HG03066 (cell line): ENCODE measurements around the gene LONP2.

Experiments used
- ATAC-seq: cut with Tn5 transposase; IDR thresholded peaks from one replicate; pipeline ENCODE4 v1.9.1; 2021; ENCODE audit warnings: low read depth; ENCODE audit not compliant: unreplicated experiment

Gene LONP2, protein sequence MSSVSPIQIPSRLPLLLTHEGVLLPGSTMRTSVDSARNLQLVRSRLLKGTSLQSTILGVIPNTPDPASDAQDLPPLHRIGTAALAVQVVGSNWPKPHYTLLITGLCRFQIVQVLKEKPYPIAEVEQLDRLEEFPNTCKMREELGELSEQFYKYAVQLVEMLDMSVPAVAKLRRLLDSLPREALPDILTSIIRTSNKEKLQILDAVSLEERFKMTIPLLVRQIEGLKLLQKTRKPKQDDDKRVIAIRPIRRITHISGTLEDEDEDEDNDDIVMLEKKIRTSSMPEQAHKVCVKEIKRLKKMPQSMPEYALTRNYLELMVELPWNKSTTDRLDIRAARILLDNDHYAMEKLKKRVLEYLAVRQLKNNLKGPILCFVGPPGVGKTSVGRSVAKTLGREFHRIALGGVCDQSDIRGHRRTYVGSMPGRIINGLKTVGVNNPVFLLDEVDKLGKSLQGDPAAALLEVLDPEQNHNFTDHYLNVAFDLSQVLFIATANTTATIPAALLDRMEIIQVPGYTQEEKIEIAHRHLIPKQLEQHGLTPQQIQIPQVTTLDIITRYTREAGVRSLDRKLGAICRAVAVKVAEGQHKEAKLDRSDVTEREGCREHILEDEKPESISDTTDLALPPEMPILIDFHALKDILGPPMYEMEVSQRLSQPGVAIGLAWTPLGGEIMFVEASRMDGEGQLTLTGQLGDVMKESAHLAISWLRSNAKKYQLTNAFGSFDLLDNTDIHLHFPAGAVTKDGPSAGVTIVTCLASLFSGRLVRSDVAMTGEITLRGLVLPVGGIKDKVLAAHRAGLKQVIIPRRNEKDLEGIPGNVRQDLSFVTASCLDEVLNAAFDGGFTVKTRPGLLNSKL

GRCh38 chr16:48244080-48244862, at the start of gene LONP2:
Gene LONP2 (plus strand): TSS chr16:48244300. CDS start chr16:48244389, 89 bp downstream.
- peak; percentile 97 for ATAC-seq

- ATAC-seq = no peak
These were observed 49.1 kb upstream of the LONP2 start for GRCh38 chr16:48194828-48195556.

DNA sequence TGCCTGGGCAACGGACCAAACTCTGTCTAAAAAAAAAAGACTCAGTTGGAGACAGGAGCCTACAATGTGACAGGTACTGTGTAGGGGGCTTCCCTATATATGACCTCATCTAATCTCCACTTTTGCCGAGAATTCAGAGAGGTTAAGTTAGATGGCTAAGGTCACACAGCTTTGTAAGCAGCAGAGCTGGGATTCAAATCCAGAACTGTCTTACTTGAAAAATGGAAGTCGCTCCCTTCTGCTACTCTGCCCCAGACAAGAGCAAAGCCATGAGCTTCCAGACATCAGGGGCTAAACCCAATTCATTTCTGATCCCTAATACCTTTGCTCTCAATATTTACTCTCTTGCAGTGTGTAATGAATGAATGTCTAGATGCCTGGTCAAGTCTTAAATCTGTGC, 46.8 kb upstream of the LONP2 start:
- no peak for ATAC-seq

- no peak for ATAC-seq
These were observed 42.4 kb upstream of the LONP2 start for GRCh38 chr16:48201515-48202201.

DNA sequence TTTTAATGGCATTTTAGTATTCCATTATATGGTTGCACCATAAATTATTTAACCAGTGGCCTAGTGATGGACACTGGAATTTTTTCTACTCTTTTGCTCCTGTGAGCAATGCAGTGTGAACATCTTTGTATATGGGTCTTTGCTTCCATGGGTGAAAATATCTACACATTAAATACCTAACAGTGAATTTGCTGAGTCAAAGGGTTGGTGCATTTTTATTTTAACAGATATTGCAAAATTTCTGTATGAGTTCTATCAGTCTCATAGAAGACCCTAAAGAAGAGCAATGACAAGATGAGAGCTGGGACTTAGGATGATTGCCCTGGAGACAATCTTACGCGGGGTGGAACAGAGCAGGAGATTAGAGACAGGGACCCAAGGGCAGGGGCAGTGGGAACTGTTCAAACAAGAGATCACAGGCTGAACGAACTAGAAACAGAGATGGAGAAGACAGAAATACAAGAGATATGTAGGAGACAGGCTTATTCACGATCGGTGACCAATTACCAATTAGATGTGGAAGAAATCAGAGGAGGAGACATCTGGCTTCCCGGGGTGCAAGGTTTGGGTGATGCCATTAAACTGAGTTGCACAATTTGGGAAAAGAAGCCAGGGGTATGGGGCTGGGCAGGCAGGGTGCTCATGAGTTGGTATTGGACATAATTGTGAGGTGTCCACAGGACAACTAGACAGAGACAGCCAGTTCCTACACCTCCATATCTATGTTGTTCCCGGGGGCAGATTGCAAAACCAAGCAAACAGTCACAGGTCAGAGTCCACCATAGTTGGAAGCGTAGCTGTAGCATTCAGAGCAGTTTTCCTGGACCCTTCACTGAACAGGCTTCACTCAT, 39.9 kb upstream of the LONP2 start:
- ATAC-seq = no peak

DNA sequence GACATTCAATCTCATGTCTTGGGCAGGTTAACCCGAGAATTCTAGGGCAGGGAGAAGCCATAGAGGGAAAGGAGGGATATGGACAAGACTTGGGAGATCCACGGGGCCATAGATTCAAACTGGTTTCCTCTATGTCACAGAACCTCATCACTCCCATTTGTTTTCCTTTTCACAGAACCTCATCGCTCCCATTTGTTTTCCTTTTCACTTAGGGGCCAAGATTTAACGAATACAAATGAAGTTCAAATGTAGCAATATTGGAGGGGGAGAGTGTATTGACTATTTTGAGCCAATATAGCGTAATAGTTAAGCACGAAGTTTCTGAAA, 39.3 kb upstream of the LONP2 start:
- ATAC-seq = no peak

DNA sequence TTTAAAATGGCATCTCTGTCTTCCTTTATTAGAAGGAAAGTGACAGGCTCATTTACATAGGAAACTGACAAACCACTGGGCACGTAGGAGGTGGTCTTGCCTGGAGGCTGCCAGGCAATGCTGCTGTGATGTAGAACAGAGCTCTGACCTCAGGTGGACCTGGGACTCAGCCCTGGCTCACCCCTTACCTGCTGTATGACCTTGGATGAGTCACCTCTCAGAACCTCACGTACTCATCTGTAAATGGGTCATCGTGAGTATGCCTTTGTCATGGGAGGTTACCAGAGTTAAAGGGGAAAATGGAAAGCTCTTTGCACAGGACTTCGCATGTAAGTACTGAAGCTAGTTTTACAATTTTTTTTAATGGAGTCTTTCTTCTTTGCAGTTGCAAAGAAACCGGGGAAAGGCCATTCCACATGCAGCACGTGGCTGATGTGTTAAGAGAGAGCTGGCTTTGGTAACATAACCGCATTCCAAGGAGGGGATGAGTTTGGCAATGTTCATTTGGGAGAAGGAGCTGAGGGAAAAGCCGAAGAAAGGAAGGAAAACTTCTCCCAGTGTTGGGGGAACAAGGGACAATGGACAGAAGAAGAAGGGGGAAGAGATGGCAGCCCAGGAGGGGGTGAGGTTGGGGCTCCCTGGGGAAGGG, 37.4 kb upstream of the LONP2 start:
- no peak for ATAC-seq

GRCh38 chr16:48210747-48211146, 33.4 kb upstream of the LONP2 start:
- no peak for ATAC-seq

DNA sequence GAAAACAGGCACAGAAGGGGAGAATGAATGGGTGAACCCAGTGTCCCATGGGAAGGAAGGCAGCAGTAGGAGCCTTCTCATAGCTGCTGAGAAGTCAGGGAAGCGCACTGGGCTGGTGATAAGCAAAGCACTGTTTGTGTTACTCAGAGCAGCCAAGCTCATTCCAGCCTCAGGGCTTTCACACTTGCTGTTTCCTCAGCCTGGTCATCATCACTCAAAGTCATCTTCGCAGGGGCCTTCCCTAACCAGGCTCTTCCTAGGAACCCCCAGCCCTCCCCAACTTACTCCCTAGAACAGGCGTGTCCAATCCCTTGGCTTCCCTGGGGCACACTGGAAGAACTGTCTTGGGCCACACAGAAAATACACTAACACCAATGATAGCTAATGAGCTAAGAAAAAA, 32.1 kb upstream of the LONP2 start:
- ATAC-seq = no peak

- ATAC-seq = no peak
These were observed 28.4 kb upstream of the LONP2 start for GRCh38 chr16:48215738-48216137.

DNA sequence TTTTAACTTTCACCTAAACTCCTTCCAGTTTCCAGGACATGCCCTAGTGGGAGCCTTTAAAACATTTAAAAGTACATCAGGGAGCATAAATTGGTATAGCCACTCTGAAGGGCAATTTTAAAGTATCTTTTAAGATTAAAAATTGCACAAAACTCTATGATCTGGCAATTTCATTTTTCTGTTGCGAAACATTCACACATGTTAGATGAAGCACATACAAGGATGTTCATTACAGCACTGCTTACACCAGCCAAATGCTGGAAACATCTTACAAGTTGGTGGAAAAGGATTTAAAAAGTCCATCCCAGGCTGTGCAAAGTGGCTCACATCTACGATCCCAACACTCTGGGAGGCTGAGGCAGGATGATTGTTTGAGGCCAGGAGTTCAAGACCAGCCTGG, 26.4 kb upstream of the LONP2 start:
- no peak for ATAC-seq

DNA sequence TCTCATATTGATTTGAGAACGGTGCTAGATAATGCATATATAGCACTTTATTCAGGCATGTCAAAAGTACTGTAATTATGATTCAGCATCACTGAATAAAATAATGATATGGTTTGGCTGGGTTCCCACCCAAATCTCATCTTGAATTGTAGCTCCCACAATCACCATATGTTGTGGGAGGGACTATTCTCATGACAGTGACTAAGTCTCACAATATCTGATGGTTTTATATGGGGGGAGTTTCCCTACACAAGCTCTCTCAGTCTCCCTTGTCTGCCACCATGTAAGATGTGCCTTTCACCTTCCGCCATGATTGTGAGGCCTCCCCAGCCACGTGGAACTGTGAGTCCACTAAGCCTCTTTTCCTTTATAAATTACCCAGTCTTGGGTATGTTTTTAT, 25.6 kb upstream of the LONP2 start:
- no peak for ATAC-seq

GRCh38 chr16:48220891-48221290, 23.2 kb upstream of the LONP2 start:
- ATAC-seq = no peak

DNA sequence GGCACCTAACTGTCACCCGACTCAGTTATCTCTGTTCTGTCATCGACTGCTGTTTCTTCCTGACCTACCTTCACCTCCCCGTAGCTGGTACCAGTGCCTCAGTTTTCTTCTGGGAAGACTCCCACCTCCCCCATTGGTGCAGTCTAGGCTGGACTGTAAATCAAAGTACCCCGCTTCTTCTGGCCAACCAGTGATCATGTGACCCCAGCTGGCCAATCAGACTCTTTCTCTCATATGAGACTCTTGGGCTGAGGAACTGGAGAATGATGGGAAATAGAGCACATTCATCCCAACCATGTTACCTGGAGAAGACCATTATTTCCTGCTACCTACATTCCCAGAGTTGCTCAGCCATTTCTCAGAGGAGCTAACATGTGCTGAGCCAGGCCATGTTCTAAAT, 20.6 kb upstream of the LONP2 start:
- ATAC-seq = no peak

GRCh38 chr16:48225456-48225855, 18.6 kb upstream of the LONP2 start:
- ATAC-seq = no peak

GRCh38 chr16:48231727-48232492, 12.2 kb upstream of the LONP2 start:
- ATAC-seq = no peak

GRCh38 chr16:48232493-48233040, 11.5 kb upstream of the LONP2 start:
- no peak for ATAC-seq
